Ishikawa (cell line): Measurements from ENCODE around the gene NINJ1.

Source experiments
- CEBPB ChIP-seq: IDR thresholded peaks from 2 replicates; pipeline ENCODE4 v1.6.1; 2012
- CREB1 ChIP-seq: IDR thresholded peaks from 2 replicates; pipeline ENCODE4 v1.6.1; 2012; ENCODE audit warnings: low read depth
- EGR1 ChIP-seq: IDR thresholded peaks from 2 replicates; pipeline ENCODE4 v1.6.1; 2012
- EP300 ChIP-seq: IDR thresholded peaks from 2 replicates; pipeline ENCODE4 v1.6.1; 2012; ENCODE audit warnings: borderline replicate concordance
- FOXM1 ChIP-seq: IDR thresholded peaks from 2 replicates; pipeline ENCODE4 v1.6.1; 2012; ENCODE audit warnings: low read depth, borderline replicate concordance
- MAX ChIP-seq: IDR thresholded peaks from 2 replicates; pipeline ENCODE4 v1.6.1; 2012
- NFIC ChIP-seq: IDR thresholded peaks from 2 replicates; pipeline ENCODE4 v1.6.1; 2012
- RAD21 ChIP-seq: IDR thresholded peaks from 2 replicates; pipeline ENCODE4 v1.6.1; 2012; ENCODE audit warnings: low read depth
- REST ChIP-seq: IDR thresholded peaks from 2 replicates; pipeline ENCODE4 v1.6.1; 2012; ENCODE audit warnings: low read depth, mild to moderate bottlenecking
- TAF1 ChIP-seq: IDR thresholded peaks from 2 replicates; pipeline ENCODE4 v1.6.1; 2012; ENCODE audit warnings: low read depth, mild to moderate bottlenecking
- TCF12 ChIP-seq: IDR thresholded peaks from 2 replicates; pipeline ENCODE4 v1.6.1; 2012; ENCODE audit warnings: low read depth
- TEAD4 ChIP-seq: IDR thresholded peaks from 2 replicates; pipeline ENCODE4 v1.6.1; 2012
- USF1 ChIP-seq: IDR thresholded peaks from 2 replicates; pipeline ENCODE4 v1.6.1; 2012
- YY1 ChIP-seq: IDR thresholded peaks from 2 replicates; pipeline ENCODE4 v1.6.1; 2012; ENCODE audit warnings: low read depth
- ZBTB7A ChIP-seq: IDR thresholded peaks from 2 replicates; pipeline ENCODE4 v1.6.1; 2012; ENCODE audit warnings: low read depth

Gene NINJ1

GRCh38 chr9:93173365-93174051, 39.5 kb upstream of the NINJ1 start:
- no peak for TF ChIP-seq MAX
- TF ChIP-seq TAF1, result no peak
- no peak for TF ChIP-seq ZBTB7A

- no peak for TF ChIP-seq EP300
- TF ChIP-seq CEBPB, result no peak
- no peak for TF ChIP-seq USF1
- no peak for TF ChIP-seq TEAD4
- TF ChIP-seq MAX, result no peak
- no peak for TF ChIP-seq CREB1
- no peak for TF ChIP-seq TCF12
- TF ChIP-seq REST, result no peak
- no peak for TF ChIP-seq NFIC
- TF ChIP-seq EGR1, result no peak
- TF ChIP-seq TAF1, result no peak
- TF ChIP-seq FOXM1, result no peak
- no peak for TF ChIP-seq RAD21
- TF ChIP-seq YY1, result no peak
- TF ChIP-seq ZBTB7A, result no peak
These were observed 38.8 kb upstream of the NINJ1 start for GRCh38 chr9:93172666-93173364.

GRCh38 chr9:93171261-93171990, 37.4 kb upstream of the NINJ1 start:
- TF ChIP-seq TAF1, result no peak
- no peak for TF ChIP-seq TCF12

GRCh38 chr9:93170571-93170970, 36.5 kb upstream of the NINJ1 start:
- no peak for TF ChIP-seq EP300
- no peak for TF ChIP-seq EGR1
- TF ChIP-seq TEAD4, result no peak
- TF ChIP-seq MAX, result no peak
- no peak for TF ChIP-seq CREB1
- no peak for TF ChIP-seq NFIC
- no peak for TF ChIP-seq USF1
- no peak for TF ChIP-seq FOXM1
- no peak for TF ChIP-seq RAD21
- no peak for TF ChIP-seq YY1
- no peak for TF ChIP-seq REST
- TF ChIP-seq CEBPB, result no peak
- no peak for TF ChIP-seq TAF1
- TF ChIP-seq ZBTB7A, result no peak
- TF ChIP-seq TCF12, result no peak

GRCh38 chr9:93169444-93169843, 35.4 kb upstream of the NINJ1 start:
- no peak for TF ChIP-seq ZBTB7A

GRCh38 chr9:93168581-93168980, 34.5 kb upstream of the NINJ1 start:
- TF ChIP-seq MAX (no peak), ZBTB7A (no peak), FOXM1 (no peak), CEBPB (no peak), TCF12 (no peak), YY1 (no peak), CREB1 (no peak), REST (no peak), EP300 (no peak), TAF1 (no peak), NFIC (no peak)
